Ishikawa (cell line): Measurements from ENCODE around the gene FOXR1.

Experiments
- CEBPB ChIP-seq: IDR thresholded peaks from 2 replicates; pipeline ENCODE4 v1.6.1; 2012
- CREB1 ChIP-seq: IDR thresholded peaks from 2 replicates; pipeline ENCODE4 v1.6.1; 2012; ENCODE audit warnings: low read depth
- EGR1 ChIP-seq: IDR thresholded peaks from 2 replicates; pipeline ENCODE4 v1.6.1; 2012
- EP300 ChIP-seq: IDR thresholded peaks from 2 replicates; pipeline ENCODE4 v1.6.1; 2012; ENCODE audit warnings: borderline replicate concordance
- FOXM1 ChIP-seq: IDR thresholded peaks from 2 replicates; pipeline ENCODE4 v1.6.1; 2012; ENCODE audit warnings: low read depth, borderline replicate concordance
- NFIC ChIP-seq: IDR thresholded peaks from 2 replicates; pipeline ENCODE4 v1.6.1; 2012
- RAD21 ChIP-seq: IDR thresholded peaks from 2 replicates; pipeline ENCODE4 v1.6.1; 2012; ENCODE audit warnings: low read depth
- TAF1 ChIP-seq: IDR thresholded peaks from 2 replicates; pipeline ENCODE4 v1.6.1; 2012; ENCODE audit warnings: low read depth, mild to moderate bottlenecking
- TCF12 ChIP-seq: IDR thresholded peaks from 2 replicates; pipeline ENCODE4 v1.6.1; 2012; ENCODE audit warnings: low read depth
- TEAD4 ChIP-seq: IDR thresholded peaks from 2 replicates; pipeline ENCODE4 v1.6.1; 2012
- USF1 ChIP-seq: IDR thresholded peaks from 2 replicates; pipeline ENCODE4 v1.6.1; 2012
- YY1 ChIP-seq: IDR thresholded peaks from 2 replicates; pipeline ENCODE4 v1.6.1; 2012; ENCODE audit warnings: low read depth
- ZBTB7A ChIP-seq: IDR thresholded peaks from 2 replicates; pipeline ENCODE4 v1.6.1; 2012; ENCODE audit warnings: low read depth
- TF ChIP-seq, protein P1 (sequence below): IDR thresholded peaks from 2 replicates; pipeline ENCODE4 v1.6.1; 2012; ENCODE audit warnings: low read depth, mild to moderate bottlenecking
- TF ChIP-seq, protein P2 (sequence below): IDR thresholded peaks from 2 replicates; pipeline ENCODE4 v1.6.1; 2012

Gene FOXR1

GRCh38 chr11:118923721-118924587 lies 47.6 kb upstream of the FOXR1 start:
- TF ChIP-seq ZBTB7A (no peak), USF1 (no peak), CREB1 (no peak), CEBPB (no peak), RAD21 (no peak), TAF1 (no peak), YY1 (no peak)

- peak; percentile 48; the same call in 1 of the 2 replicates for TF ChIP-seq ZBTB7A
- TF ChIP-seq YY1 = no peak
Observed at GRCh38 chr11:118924591-118925585, 46.7 kb upstream of the FOXR1 start.

DNA sequence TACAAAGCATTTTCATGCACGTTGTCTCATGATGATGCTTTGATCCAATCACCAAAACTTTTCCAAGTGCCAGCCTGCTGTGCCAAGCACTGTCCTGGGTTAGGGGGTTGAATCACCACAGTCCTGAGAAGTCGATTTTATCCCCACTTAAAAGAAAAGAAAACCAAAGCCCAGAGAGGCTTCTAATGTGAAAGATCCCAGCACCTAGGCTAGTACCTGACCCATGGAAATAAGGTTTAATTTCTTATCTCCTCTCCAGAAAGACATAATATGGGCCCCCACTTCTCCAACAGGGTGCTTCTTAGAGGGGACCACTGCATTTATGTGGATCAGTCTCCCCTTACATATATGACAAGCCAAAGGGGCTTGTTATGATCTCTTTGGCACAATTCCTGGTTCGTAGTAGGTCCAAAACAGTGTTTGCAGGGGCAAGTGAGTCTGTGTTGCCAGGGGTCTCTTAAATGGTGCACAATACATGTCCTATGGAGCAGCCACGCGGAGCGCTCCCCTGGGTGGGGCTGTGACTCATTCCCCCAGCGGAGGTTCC lies 43.9 kb upstream of the FOXR1 start:
- no peak; the same call in 1 of the 2 replicates for TF ChIP-seq TCF12
- peak; percentile 74; the same call in 1 of the 2 replicates for TF ChIP-seq ZBTB7A
- TF ChIP-seq RAD21 = no peak

DNA sequence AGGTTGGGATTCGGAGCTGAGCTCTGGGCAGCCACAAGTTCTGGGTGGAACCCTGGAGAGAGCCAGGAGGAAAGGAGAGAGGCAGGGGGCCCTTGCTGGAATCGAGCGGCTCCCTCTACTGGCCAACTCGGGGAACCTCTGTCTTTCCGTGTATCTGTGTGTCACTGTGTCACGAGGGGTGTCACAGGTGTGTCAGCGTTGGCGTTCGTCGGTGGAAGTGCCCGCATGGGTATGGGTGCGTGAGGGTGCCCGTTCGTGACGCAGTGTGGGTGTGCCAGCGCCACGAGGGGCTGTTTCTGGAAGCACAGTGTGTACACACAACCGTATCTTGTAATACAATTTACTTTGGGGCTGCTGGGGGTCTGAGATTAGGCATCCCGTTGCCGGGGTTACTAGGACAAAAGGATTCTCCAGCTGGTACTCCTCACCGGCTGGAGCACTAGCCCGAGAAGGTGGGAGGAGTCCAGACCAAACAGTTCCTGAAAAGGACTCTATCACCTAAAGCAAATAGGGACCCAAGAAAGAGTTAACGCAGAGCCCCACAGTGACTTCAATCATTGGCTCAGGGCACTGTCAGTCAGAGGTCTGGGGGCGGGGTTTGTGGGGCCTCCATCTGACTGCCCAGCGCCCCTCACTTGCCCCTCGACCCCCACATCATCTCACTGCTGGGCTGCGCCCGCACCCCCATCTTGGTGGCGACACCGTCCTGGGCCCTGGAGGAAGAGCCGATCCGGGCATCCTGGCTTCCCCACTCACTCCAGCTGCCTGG lies 43.3 kb upstream of the FOXR1 start:
- TF ChIP-seq, protein P1, sequence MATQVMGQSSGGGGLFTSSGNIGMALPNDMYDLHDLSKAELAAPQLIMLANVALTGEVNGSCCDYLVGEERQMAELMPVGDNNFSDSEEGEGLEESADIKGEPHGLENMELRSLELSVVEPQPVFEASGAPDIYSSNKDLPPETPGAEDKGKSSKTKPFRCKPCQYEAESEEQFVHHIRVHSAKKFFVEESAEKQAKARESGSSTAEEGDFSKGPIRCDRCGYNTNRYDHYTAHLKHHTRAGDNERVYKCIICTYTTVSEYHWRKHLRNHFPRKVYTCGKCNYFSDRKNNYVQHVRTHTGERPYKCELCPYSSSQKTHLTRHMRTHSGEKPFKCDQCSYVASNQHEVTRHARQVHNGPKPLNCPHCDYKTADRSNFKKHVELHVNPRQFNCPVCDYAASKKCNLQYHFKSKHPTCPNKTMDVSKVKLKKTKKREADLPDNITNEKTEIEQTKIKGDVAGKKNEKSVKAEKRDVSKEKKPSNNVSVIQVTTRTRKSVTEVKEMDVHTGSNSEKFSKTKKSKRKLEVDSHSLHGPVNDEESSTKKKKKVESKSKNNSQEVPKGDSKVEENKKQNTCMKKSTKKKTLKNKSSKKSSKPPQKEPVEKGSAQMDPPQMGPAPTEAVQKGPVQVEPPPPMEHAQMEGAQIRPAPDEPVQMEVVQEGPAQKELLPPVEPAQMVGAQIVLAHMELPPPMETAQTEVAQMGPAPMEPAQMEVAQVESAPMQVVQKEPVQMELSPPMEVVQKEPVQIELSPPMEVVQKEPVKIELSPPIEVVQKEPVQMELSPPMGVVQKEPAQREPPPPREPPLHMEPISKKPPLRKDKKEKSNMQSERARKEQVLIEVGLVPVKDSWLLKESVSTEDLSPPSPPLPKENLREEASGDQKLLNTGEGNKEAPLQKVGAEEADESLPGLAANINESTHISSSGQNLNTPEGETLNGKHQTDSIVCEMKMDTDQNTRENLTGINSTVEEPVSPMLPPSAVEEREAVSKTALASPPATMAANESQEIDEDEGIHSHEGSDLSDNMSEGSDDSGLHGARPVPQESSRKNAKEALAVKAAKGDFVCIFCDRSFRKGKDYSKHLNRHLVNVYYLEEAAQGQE = no peak
- TF ChIP-seq YY1 (peak; percentile 29; the same call in 1 of the 2 replicates), USF1 (peak; percentile 75), CREB1 (no peak), CEBPB (no peak), NFIC (peak; percentile 46), TAF1 (peak; percentile 43; the same call in 1 of the 2 replicates), EP300 (0 out of 2 replicates have a peak, but pooled peaks have one; percentile 41), EGR1 (no peak), ZBTB7A (peak; percentile 77), FOXM1 (peak; percentile 32; the same call in 1 of the 2 replicates), TEAD4 (no peak; the same call in 1 of the 2 replicates), TCF12 (0 out of 2 replicates have a peak, but pooled peaks have one; percentile 63), RAD21 (peak; percentile 93)
- TF ChIP-seq, protein P2, sequence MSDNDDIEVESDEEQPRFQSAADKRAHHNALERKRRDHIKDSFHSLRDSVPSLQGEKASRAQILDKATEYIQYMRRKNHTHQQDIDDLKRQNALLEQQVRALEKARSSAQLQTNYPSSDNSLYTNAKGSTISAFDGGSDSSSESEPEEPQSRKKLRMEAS = peak; percentile 58

DNA sequence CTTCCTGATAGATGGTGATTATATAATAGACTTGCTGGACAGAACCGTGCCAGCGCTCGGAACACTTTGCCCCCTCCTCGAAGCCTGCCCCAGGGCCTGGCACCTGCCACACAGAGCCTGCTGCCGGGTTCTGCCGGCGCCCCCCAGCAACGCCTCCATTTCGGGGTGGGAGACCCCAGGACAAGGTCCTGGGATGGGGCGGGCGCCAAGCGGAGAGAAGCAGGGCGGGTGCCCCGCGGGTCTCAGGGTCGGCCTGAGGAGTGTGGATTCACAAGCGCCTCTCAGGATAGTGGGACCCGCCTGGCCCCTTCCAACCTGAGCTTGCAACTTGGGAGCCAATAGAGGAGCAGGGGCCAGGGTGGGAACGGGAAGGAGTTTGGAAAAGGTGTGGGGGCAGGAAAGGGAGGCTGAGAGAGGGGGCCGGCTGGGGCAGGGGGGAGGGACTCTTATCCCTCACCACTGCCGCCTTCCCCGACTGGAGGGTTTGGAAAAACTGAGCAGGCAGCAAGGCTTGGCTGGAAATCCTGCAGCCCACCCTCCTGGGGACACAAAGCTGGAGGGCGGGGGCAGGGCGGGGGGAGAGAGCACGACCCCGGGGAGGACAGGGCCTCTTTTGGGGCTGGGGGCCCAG lies 42.6 kb upstream of the FOXR1 start:
- no peak for TF ChIP-seq USF1
- TF ChIP-seq TCF12 = 0 out of 2 replicates have a peak, but pooled peaks have one; percentile 7
- peak; percentile 22; the same call in 1 of the 2 replicates for TF ChIP-seq EP300
- no peak for TF ChIP-seq TAF1
- peak; percentile 77 for TF ChIP-seq ZBTB7A
- TF ChIP-seq EGR1 = no peak
- no peak for TF ChIP-seq NFIC
- TF ChIP-seq, protein P2 = peak; percentile 20; the same call in 1 of the 2 replicates
- no peak for TF ChIP-seq FOXM1
